Keratinocyte (primary cell): ENCODE measurements around the gene TMEM240. TPM values are rescaled to one million over a fixed set of nuclear protein-coding genes. Genes with fewer than 3 reads are reported as not detected.

Experiments used
- DNase-seq: peaks from one replicate; pipeline ENCODE4 v3.0.0-alpha.2; 2011; ENCODE audit warnings: low read depth, missing footprints, low spot score
- FAIRE-seq: peaks from 2 replicates; lab custom pipeline; 2011; peaks lifted over from hg19 to GRCh38; lab: Jason Lieb, UNC
- H2AFZ ChIP-seq: 2 replicates; pipeline ENCODE4 v1.6.0; 2012; ENCODE audit warnings: low read length, control low read depth, inconsistent platforms; ENCODE audit not compliant: control insufficient read depth
- H3K27ac ChIP-seq: 2 replicates; pipeline ENCODE4 v1.5.1; 2011; ENCODE audit warnings: low read length; ENCODE audit not compliant: control insufficient read depth, insufficient read depth
- H3K27me3 ChIP-seq: 3 replicates; pipeline ENCODE4 v1.6.0; 2011; ENCODE audit warnings: low read length; ENCODE audit not compliant: control insufficient read depth, insufficient read depth; ENCODE audit errors: extremely low read depth
- H3K36me3 ChIP-seq, 2 experiments: 2 replicates in 1 of 2; 3 replicates in 1 of 2; pipeline ENCODE4 v1.5.1; 2011; ENCODE audit warnings: low read length in 2 of 2, mild to moderate bottlenecking in 1 of 2; ENCODE audit not compliant: control insufficient read depth in 2 of 2, insufficient read depth in 2 of 2; ENCODE audit errors: extremely low read depth in 1 of 2
- H3K4me1 ChIP-seq: 3 replicates; pipeline ENCODE4 v1.5.1; 2011; ENCODE audit warnings: low read length; ENCODE audit not compliant: control insufficient read depth, insufficient read depth; ENCODE audit errors: extremely low read depth
- H3K4me2 ChIP-seq: 3 replicates; pipeline ENCODE4 v1.6.0; 2011; ENCODE audit warnings: low read depth, low read length; ENCODE audit not compliant: control insufficient read depth, insufficient read depth; ENCODE audit errors: extremely low read depth
- H3K4me3 ChIP-seq, 3 experiments: fragments of 200-600 bp in 1 of 3; sonication (generic) in 1 of 3; 2 replicates in 2 of 3; 3 replicates in 1 of 3; pipeline ENCODE4 v1.5.1; 2011 to 2016; ENCODE audit warnings: low read length in 3 of 3, mild to moderate bottlenecking in 3 of 3, control low read depth in 2 of 3, inconsistent platforms in 1 of 3, low read depth in 1 of 3, mixed read lengths in 1 of 3, mixed run types in 1 of 3, moderate library complexity in 1 of 3; ENCODE audit not compliant: control insufficient read depth in 2 of 3, insufficient read depth in 2 of 3; ENCODE audit errors: extremely low read depth in 1 of 3
- H3K79me2 ChIP-seq: 2 replicates; pipeline ENCODE4 v1.6.0; 2012; ENCODE audit warnings: low read length; ENCODE audit not compliant: control insufficient read depth, insufficient read depth
- H3K9ac ChIP-seq: 3 replicates; pipeline ENCODE4 v1.6.0; 2011; ENCODE audit warnings: low read length; ENCODE audit not compliant: control insufficient read depth, insufficient read depth; ENCODE audit errors: extremely low read depth
- H3K9me1 ChIP-seq: 3 replicates; pipeline ENCODE4 v1.6.0; 2011; ENCODE audit warnings: low read length; ENCODE audit not compliant: control insufficient read depth, insufficient read depth; ENCODE audit errors: extremely low read depth
- H3K9me3 ChIP-seq: 2 replicates; pipeline ENCODE4 v1.5.1; 2012; ENCODE audit warnings: low read depth, low read length; ENCODE audit not compliant: control insufficient read depth
- H4K20me1 ChIP-seq: 3 replicates; pipeline ENCODE4 v1.6.0; 2011; ENCODE audit warnings: low read length; ENCODE audit not compliant: control insufficient read depth, insufficient read depth; ENCODE audit errors: extremely low read depth
- CTCF ChIP-seq, 3 experiments: IDR thresholded peaks in 1 of 3; conservative IDR thresholded peaks in 1 of 3; optimal IDR thresholded peaks in 1 of 3; 2 replicates in 2 of 3; 3 replicates in 1 of 3; pipeline versions ENCODE3 to v1.5.1; 2011; ENCODE audit warnings: low read length in 3 of 3, mild to moderate bottlenecking in 3 of 3, moderate library complexity in 2 of 3, control low read depth in 1 of 3, inconsistent platforms in 1 of 3; ENCODE audit not compliant: insufficient read depth in 2 of 3; ENCODE audit errors: extremely low read depth in 1 of 3
- EZH2 ChIP-seq: IDR thresholded peaks from one replicate; pipeline ENCODE4 v1.6.1; 2012; ENCODE audit warnings: inconsistent platforms, mild to moderate bottlenecking, low read length, moderate library complexity
- dilution Hi-C: fragments of 300-500 bp; cut with MboI; formaldehyde crosslinking; loops from one replicate; pipeline ENCODE4 v1.7.0; 2020; ENCODE audit warnings: low sequenced_read_pairs; ENCODE audit not compliant: extremely low pct_ligation_motif_present
- polyA plus RNA-seq, 5 experiments: library from polyadenylated mRNA; depleted of rRNA in 3 of 5; stranded (reverse) in 3 of 5; stranded (forward) in 1 of 5; unstranded in 1 of 5; fragments of >200 nt; gene quantifications; 1 replicate in 1 of 5; 2 replicates in 3 of 5; 3 replicates in 1 of 5; pipeline versions ENCODE4 v1.2.1 to v1.2.3, GENCODE V29; 2011 to 2012; ENCODE audit warnings: missing spikeins in 2 of 5, low read depth in 1 of 5, low replicate concordance in 1 of 5

TMEM240 gene
- polyA plus RNA-seq, 1 donor (not counting 4 experiments of a cell fraction or from before 2014, with no cell fraction given): 0.12 TPM

- dilution Hi-C loops: no loop called here
- H2AFZ ChIP-seq: no peak overlapping the region
- H3K27me3 ChIP-seq: no peaks in the 10 kb centered on the region
- peaks cover 30% of the 10 kb centered on the region for H3K79me2 ChIP-seq
- H3K9ac ChIP-seq: no peak overlapping the region
- no peaks in the 10 kb centered on the region for H3K9me1 ChIP-seq
- DNase-seq: no peak
- FAIRE-seq: no peak
- peaks cover 11% of the 10 kb centered on the region for H4K20me1 ChIP-seq
- H3K4me2 ChIP-seq: no peak overlapping the region
- no peaks in the 10 kb centered on the region for H3K9me3 ChIP-seq
- peaks cover 0 to 22% of the 10 kb centered on the region in 2 experiments for H3K36me3 ChIP-seq
- H3K4me3 ChIP-seq: no peak overlapping the region
- TF ChIP-seq EZH2: no peak
- no peak for TF ChIP-seq CTCF (optimal IDR thresholded peaks at IDR 0.05 in 1 of 3, IDR thresholded peaks at IDR 0.05 in 1 of 3, conservative IDR thresholded peaks at IDR 0.05 in 1 of 3; ENCODE audit: extremely low read depth in 1 of 3, insufficient read depth in 2 of 3, low read length in 3 of 3)
- H3K27ac ChIP-seq: no peak overlapping the region
- H3K4me1 ChIP-seq: no peaks in the 10 kb centered on the region
Measured at GRCh38 chr1:1548591-1548990, 8.2 kb upstream of the TMEM240 start.

- H3K27me3 ChIP-seq: no peaks in the 10 kb centered on the region
- H3K9me3 ChIP-seq: no peaks in the 10 kb centered on the region
- H3K4me2 ChIP-seq: no peak overlapping the region
- no peak overlapping the region for H3K27ac ChIP-seq
- DNase-seq: no peak
- FAIRE-seq: no peak
- H3K9ac ChIP-seq: no peak overlapping the region
- no peak overlapping the region for H2AFZ ChIP-seq
- dilution Hi-C loops: no loop called here
- H3K9me1 ChIP-seq: no peaks in the 10 kb centered on the region
- no peak for TF ChIP-seq EZH2
- no peak for TF ChIP-seq CTCF (optimal IDR thresholded peaks at IDR 0.05 in 1 of 3, IDR thresholded peaks at IDR 0.05 in 1 of 3, conservative IDR thresholded peaks at IDR 0.05 in 1 of 3; ENCODE audit: extremely low read depth in 1 of 3, insufficient read depth in 2 of 3, low read length in 3 of 3)
- peaks cover 28% of the 10 kb centered on the region for H3K79me2 ChIP-seq
- peaks cover 0 to 28% of the 10 kb centered on the region in 2 experiments for H3K36me3 ChIP-seq
- H3K4me3 ChIP-seq: no peak overlapping the region
- peaks cover 11% of the 10 kb centered on the region for H4K20me1 ChIP-seq
- no peaks in the 10 kb centered on the region for H3K4me1 ChIP-seq
Measured at GRCh38 chr1:1547476-1547875, 7.1 kb upstream of the TMEM240 start.
